HG02870 (cell line): ENCODE data around the gene TRMT61A.
"Not testable (repeated sequence)": the region's sequence is repeated elsewhere in the genome, so short reads cannot be mapped to it uniquely, and the experiment has no call there.

ENCODE experiments used
- ATAC-seq: cut with Tn5 transposase; IDR thresholded peaks from one replicate; pipeline ENCODE4 v1.9.1; 2021; ENCODE audit warnings: mild to moderate bottlenecking, moderate library complexity; ENCODE audit not compliant: unreplicated experiment

The TRMT61A gene

DNA sequence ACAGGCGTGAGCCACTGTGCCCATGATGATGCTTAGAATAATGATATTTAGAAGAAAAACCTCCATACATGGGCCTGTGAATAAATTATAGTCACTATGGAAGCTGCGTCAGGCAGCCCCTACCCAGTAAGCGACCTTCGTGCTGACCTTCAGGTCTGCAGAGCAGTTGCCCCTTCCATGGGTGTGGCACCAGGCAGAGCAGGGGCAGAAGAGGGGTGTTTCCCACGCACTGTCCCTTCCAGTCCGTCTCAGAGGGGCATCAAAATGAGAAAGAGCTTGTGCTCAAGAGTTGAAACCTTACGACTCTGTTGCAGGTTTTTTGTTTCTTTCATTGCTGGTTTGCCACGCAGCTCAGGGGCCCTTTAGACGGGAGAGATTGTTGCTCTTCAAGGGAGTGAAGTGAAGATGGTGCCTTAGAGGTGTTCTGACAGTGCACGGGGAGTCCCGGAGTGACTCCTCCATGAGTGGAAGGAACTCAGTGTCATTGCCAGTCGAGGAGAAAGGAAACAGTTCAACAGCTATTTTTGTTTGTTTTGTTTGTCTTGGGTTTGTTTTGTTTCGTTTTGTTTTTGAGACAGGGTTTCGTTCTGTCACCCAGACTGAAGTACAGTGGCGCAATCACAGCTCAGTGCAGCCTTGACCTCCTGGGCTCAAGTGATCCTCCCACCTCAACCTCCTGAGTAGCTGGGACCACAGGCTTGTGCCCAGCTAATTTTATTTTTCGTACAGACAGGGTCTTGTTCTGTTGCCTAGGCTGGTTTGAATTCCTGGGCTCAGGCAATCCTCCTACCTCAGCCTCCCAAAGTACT, 20.3 kb upstream of the TRMT61A start:
- ATAC-seq, result no peak

DNA sequence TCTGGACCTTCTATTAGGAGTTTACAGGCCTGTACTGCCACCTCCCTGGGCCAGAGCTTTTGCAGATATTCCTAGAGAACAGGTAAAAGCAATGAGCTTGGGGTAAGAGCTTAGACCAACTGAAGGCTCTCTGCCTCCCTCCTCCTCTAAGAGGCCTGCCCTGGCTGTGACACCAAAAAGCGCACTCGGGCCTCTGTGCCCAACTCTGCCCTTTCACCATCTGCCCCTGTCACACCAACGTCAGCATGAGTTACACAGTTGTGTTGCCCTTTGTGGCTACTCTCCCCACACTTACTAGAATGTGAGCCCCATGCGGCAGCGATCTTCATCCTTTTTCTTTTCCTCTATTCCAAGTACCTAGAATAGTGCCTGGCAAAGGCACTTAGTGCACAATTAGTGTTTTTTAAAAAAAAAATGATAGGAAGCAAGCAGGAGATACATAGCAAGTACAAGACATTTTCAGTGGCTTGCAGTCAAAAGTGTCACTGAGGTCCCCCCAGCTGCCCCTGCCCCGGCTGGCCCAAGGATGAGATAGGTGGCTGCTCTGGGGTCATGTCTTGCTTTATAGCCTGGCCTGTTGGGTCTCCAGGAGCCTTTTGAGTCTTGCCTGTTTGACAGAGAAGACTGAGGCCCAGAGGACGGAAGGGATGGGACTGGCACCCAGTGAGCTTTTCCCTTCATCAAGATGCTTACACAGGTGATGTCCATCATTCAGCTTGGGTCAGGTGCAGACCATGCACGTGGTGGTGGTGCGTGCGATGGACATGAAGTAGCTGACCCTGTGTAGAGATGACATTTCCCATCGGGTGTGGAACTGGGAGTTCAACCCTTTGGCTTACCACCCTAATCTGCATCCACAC, 18.9 kb upstream of the TRMT61A start:
- ATAC-seq, result no peak

DNA sequence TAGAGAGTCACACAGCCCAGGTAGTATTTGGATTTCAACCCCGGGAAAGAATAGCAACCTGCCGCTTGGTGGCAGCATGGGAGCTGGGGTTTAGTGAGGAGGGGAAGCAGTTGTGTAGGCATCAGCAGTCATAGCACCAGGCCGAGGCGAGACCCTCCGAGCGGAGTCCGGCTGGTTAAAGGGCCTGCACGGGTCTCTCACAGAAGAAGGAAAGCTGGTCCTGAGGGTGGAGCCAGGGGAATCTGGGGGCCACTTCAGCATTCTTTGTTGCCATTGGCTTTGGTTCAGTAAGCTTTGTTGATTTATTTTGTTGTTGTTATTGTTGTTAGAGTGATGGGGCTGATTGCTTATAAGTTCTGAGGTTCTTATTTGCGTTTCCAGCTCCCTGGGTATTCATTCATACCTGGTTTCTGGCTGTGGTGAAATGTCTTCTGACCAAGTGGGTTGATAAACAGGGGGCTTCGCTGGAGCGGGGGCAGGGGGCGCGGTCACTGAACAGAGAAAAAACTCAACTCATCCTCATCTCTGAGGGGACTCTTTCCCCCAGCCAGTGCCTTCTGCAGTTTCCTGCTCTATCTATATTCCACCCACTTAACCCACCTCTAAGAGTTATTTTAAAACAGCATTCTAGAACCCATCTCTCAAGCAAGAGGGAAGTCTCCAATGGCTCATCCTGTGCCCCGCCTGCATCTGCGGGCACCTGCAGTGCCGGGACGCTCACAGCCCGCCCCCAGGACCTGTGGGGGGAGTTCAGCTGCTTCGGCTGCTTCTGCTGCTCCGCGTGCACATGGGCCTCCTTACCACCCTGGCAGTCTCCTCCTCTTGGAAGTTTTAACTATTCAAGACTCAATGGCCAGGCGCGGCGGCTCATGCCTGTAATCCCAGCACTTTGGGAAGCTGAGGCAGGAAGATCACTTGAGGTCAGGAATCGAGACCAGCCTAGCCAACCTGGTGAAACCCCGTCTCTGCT, 18.0 kb upstream of the TRMT61A start:
- ATAC-seq, result no peak

DNA sequence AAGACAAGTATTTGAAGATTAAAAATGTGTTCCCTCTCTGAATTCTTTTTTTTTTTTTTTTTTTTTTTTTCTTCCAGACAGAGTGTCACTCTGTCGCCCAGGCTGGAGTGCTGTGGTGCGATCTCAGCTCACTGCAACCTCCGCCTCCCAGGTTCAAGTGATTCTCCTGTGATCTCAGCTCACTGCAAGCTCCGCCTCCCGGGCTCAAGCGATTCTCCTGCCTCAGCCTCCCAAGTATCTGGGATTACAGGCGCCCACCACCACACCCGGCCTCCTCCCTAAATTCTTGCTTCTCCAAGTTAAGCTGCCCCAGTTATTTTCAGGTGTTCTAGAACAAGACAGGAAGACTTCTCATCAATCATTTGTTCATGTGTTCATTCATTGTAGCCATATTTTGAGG, 16.8 kb upstream of the TRMT61A start:
- ATAC-seq, result not testable (repeated sequence)

DNA sequence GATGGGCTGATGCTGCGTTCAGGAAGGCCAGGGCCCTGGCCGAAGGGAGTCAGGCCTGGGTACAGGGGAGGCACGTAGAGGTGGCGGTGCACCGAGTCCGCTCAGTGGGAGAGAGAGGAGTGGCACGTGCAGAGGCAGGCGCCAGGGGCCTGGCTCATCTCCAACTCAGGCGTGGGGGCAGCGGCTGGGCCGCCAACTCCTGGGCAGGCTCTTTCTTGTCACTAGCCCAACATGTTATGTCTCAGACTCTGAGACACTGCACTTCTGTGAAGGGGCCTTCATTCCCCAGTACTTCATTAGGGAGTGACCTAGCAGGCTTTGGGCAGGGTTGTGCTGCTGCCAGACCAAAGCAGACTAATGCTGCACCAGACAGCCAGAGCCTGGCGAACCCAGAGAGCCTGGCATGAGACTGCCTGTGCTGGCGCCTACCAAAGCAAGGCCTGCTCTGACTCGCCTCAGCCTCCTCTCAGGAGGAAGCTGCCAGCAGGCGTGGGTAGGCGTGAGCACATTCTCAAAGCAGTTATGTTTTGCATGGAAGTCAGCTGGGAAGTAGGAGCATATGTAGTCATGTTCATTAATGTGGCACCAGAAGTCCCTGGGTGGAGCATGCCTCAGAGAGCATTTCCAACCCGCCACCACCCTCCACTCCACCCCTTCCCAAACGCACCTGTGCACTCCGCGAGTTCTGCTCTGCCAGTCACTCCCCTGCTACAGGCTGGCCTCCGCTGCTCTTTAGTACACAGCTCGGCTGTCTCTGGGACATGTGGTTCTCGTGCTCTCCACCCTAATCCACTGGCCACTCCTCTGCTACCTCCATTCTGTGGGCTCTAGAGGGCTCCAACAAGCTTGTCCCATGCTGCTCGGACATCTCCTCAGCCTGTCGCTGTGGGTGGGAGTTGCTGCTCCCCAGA, 16.0 kb upstream of the TRMT61A start:
- ATAC-seq, result no peak

DNA sequence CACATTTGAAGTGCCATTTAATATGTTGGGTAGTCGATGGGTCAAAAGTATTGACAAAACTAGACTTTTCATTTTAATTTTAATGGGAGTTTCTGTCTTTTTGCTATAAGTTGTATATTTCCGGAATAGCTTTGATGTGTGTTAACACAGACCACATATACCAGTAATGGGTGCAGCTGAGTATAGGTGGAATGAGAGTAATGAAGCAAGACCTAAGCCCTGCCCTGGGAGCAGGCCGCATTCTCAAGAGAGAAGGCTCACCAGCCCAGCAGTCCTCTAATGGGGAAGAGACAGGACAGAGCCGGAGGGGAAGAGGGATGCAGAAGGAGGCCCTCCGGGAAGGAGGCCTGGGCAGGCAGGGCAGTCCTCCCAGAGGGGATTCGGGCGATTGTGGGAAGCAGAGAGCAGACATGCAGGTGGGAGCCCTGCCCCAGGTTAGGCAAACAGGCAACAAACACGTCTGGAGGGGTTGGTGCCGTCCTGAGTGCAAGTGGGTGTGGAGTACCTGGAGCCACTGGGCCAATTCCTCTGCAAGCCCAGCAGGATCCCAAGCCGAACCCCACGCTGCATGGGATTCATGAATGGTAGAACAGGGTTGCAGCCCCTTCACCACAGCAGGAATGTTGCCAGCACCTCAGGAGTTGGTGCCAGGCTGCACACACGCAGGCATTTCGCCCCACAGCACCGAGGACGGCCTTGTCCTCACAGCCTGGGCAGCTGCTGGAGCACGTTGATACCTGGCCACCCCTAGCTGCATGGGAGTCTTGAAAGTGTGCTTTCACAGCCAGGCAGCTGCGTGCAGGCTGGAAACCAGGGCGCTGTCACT, 14.2 kb upstream of the TRMT61A start:
- no peak for ATAC-seq

DNA sequence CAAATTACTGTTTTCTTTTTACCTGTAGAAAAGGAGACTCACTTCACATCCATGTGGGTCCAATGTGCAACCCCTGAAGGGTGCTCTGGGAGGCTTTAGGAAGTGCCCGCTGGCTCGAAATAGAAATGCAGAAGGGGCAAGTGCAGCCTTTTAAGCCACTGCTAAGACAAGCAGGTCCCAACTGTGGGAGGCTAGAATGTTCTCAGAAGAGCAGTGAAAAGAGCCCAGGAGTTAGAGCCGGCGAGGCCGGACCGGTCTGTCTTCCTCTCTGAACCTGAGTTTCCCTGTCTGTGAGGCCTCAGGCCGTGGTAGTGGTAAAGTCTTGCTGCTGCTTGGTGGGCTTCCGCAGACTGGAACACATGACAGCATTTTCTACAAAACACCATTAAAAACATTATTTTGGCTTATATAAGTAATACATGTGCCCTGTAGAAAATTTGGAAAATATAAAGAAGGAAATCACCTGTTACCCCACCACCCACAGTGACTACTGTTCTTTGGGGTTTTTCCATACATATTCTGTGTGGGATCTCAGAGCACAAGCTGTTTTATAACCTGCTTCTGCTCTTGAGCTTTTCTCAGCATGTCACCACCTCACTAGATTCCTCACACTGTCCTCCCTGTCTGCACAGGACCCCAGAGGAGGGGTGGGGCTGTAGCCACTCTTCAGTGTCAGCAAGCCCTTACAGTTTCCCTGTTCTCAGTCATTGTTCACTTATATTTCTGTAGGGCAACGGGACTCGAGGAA, 12.4 kb upstream of the TRMT61A start:
- ATAC-seq, result no peak

DNA sequence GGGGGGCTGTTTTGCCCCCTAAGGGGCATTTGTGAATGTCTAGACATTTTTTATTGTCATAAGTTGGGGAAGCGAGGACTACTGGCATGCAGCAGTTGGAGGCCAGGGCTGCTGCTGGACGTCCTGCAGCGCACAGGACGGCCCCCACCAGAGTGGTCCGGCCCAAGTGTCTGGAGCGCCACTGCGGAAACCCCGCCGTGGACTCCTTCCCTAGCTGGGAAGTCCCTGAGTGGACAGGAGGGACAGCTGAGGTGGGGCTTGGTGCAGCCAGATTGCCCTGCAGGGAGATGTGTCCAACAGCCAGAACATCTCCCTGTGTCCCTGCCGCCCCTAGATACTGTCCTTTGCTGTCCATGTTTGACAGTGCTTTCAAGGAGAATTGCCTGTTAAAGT, 11.8 kb upstream of the TRMT61A start:
- no peak for ATAC-seq

DNA sequence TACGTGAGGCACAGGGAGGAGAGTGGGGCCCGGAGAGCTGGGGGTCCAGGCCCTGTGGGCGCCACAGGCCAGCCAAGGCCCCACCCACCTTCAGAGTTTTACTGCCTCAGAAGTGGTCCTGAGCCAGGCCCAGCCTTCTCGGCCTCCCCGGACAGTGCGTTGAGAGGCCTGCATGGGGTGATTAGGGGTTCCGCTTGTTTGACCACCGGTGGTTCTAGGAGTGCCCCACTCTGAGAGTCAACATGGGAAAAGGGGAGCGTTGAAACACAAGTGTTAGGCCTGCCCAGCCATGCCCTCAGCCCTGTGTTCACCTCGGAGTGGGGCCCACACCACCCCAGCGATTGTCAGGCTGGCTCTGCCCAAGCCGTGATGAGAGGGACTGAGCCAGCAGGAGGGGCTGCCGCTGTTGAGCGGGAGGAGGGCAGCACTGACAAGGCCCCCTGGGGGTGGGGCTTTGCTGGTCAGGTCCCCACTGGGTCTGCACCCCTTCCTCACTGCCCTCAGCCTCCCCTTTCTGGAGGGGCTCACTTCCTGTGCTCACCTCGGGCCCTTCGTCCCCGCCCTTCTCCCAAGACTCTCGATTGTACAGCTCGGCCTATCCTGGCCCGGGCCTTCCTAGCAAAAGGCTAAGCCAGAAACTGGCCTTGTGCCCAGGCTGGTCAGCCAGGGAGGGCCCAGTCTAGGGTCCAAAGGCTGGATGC, 11.1 kb upstream of the TRMT61A start:
- no peak for ATAC-seq

DNA sequence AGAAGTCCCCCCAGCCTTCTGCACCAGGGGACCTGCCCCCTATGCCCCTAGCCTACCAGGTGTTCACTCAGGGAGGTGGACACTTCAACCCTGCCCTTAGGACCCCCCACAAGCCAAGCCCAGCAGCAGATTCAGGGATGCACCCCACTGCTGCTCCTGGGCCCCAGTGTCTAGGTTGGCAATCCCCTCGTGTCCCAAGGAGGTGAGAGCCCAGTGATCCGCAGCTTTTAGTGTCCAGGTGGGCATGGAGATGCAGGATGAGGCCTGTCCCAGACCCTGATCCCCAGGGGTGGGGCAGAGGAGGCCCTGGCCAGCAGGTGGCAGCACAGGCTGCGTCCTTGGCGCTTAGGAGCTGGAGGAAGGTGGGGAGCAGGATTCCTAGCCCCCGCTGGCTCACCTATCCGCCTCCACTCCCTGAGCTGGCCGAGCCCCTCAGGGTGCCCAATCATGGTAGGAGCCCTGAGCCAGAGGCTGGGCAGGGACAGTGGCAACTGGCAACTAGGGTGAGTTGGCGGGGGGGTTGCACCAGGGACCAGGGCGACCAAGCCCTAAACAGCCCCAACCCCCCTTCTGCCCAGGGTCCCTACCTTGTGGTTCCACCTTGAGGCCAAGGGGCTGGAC, 10.5 kb upstream of the TRMT61A start:
- no peak for ATAC-seq

DNA sequence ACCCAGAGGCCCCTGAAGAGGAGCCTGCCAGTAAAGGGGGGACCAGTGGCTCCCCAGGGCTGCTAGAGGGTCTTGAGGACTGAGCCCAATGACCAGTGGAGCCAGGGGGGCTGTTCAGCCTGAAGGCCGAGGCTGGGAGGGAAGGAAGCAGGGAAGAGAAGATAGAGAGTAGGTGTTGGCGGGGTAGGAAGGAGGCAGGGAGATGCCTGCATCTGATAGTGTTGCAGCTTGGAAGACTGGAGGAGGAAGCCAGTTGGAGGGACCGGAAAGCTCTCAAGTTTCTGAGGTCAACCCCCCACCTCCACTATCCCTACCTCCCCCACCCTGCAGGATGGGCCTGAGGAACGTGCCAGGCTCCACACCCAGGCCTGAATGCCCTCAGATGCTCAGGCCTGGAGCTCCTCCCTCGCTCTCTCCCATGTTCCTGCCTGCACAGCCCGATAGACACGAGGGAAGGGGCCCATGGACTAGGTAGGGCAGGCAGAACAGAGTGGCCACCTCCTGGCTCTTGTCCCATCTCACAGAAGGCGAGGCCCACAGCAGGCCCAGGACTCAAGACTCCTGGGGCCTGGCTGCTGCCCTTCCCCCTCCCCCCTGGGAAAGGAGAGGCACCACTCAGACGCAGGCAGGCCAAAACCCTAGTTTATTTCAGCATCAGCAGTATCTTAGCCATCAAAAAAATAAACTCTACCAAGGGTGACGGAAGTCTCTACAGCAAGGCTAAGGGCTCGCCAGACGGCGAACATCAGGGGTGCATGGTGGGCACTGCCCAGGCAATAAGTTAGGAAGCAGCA, 9.8 kb upstream of the TRMT61A start:
- ATAC-seq, result no peak

DNA sequence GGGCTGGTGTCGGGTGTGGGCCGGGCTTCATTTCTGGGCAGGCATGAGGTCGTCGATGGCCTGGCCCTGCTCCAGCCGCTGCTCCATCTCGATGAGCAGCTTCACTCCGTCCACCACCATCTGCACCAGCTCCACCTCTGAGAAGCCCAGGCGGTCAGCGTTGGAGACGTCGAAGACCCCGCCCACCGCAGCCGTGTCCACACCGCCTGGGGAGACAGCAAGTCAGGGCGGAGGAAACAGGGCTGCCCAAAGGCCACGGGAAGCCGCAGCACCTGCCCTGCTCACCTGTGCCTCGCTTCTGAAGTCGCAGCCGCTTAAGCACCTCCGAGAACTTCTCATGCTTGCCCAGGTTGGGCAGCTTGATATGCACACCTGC, 9.2 kb upstream of the TRMT61A start:
- no peak for ATAC-seq

DNA sequence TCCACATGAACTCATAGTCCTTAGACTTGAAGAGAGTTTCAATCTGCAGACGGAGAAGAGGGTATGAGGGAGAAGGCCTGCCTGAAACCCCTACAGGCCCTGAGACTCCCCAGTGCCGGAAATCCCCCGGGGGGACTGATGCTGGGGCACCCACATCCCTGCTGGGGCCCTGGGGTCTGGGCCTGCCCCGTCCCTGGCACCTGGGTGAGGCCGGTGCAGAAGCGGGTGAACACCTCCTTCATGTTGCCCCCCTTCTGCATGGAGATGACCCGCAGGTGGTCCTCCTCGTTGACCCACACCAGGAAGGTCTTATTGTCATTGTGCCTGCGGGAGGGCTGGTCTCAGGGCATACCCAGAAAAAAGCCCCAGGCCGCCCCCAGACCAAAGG, 8.7 kb upstream of the TRMT61A start:
- ATAC-seq, result no peak

DNA sequence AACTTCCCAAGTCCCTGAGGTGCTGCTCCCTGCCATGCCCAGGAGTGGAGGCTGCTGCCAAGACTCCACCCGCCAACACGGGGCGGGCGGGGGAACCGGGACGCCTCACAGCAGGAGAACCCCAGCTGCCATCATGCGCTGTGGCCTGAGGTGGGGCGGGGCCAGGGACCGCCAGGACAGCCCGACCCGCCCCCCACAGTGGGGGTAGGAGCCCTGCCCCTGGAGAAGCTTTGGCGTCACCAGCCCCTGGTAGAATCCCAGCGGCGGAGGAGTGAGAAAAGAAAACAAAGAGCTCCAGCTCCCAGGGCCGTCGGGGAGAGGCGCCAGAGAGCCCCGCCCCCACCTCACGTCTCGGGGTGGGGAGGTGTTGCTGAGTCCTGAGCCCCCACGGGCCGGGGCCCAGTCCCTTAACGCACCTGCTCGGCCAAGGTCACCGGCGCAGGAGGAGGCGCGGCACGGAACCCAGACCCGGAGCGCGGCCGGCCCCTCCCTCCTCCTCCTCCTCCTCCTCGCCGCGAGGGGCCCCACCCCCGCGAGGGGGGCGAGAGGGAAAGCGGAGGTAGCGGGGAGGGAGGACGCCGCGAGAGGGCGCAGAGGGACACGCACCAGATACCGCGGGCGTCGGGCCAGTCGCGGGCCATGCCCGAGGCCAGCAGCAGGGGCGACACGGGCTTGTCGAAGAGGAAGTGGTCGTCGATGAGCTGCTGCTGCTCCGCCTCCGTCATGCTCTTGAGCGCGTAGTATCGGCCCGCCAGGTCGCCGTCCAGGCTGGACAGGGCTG, 8.1 kb upstream of the TRMT61A start:
- no peak for ATAC-seq

DNA sequence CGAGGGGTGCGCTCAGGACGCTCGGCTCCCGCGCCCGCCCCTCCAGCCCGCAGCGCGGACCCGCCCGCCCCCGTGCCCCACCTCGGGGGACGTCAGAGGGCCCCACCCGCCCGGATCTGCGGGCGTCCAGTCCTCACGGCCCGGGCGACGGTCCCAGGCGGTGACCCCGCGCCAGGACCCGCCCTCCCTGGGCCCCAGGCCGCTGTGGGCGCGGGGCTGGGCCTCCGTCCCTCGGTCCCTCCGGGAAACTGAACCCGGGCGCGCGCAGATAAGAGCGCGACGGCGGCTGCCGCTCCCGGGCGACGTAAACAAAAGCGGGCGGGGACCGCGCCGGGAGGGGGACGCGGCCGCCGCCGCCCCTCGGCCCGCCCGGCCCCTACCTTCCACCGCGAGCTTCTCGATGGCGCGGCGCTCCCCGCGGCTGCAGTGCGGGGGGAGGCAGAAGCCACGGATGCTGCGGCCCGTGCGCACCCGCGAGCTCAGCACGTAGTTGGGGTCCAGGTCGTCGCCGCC, 7.5 kb upstream of the TRMT61A start:
- ATAC-seq, result no peak
